SK-N-SH (cell line): Measurements from ENCODE around the gene MRC1.

Source experiments
- EP300 ChIP-seq, 2 experiments: IDR thresholded peaks; 2 replicates each; pipeline versions ENCODE4 v1.4.0 to v1.6.1; 2012; ENCODE audit warnings: borderline replicate concordance in 1 of 2, low read depth in 1 of 2, low read length in 1 of 2
- EZH2phosphoT487 ChIP-seq: fragments of 200-600 bp; sonication (generic); IDR thresholded peaks from 2 replicates; pipeline ENCODE4 v1.6.1; 2017; ENCODE audit warnings: low read depth, mixed run types, mild to moderate bottlenecking, antibody characterized with exemption, moderate library complexity, borderline replicate concordance
- FOSL2 ChIP-seq: IDR thresholded peaks from 2 replicates; pipeline ENCODE4 v1.4.0; 2012; ENCODE audit warnings: low read depth, mild to moderate bottlenecking, moderate library complexity, borderline replicate concordance
- GABPA ChIP-seq: IDR thresholded peaks from 2 replicates; pipeline ENCODE4 v1.4.0; 2012; ENCODE audit warnings: low read depth, mild to moderate bottlenecking
- GATA2 ChIP-seq: sonication (generic); formaldehyde crosslinking; IDR thresholded peaks from 2 replicates; pipeline ENCODE4 v1.5.0; 2020; ENCODE audit warnings: mild to moderate bottlenecking, missing genetic modification reagents
- MEF2A ChIP-seq: IDR thresholded peaks from 2 replicates; pipeline ENCODE4 v1.4.0; 2012; ENCODE audit warnings: low read depth, borderline replicate concordance
- POLR2AphosphoS5 ChIP-seq: IDR thresholded peaks from 2 replicates; pipeline ENCODE4 v1.6.1; 2012; ENCODE audit warnings: low read depth, low read length
- RFX5 ChIP-seq: IDR thresholded peaks from 2 replicates; pipeline ENCODE4 v1.6.1; 2012; ENCODE audit warnings: mild to moderate bottlenecking, improper control_type of control experiment, low read length
- USF1 ChIP-seq: IDR thresholded peaks from 2 replicates; pipeline ENCODE4 v1.4.0; 2012; ENCODE audit warnings: low read depth, borderline replicate concordance
- TF ChIP-seq, protein P1 (sequence below): fragments of 200-600 bp; sonication (generic); IDR thresholded peaks from 2 replicates; pipeline ENCODE4 v1.6.1; 2017; ENCODE audit warnings: antibody characterized with exemption, mild to moderate bottlenecking, moderate library complexity
- TF ChIP-seq, protein P2 (sequence below): IDR thresholded peaks from 2 replicates; pipeline ENCODE4; 2012

DNA sequence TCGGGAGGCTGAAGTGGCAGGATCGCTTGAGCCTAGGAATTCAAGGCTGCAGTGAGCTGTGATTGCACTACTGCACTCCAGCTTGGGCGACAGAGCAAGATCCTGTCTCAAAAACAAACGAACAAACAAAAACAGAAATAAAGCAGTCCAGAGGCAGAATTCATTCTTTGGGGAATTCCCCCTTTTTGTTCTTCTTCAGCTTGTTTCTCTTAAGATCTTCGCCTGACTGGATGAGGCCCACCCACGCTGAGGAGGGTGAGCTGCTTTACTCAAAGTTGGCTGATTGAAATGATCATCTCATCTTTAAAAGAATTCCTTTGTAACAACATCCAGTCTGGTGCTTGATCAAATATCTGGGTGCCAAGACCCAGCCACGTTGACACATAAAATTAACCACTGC lies 10.7 kb downstream of the MRC1 start:
- TF ChIP-seq, protein P1, sequence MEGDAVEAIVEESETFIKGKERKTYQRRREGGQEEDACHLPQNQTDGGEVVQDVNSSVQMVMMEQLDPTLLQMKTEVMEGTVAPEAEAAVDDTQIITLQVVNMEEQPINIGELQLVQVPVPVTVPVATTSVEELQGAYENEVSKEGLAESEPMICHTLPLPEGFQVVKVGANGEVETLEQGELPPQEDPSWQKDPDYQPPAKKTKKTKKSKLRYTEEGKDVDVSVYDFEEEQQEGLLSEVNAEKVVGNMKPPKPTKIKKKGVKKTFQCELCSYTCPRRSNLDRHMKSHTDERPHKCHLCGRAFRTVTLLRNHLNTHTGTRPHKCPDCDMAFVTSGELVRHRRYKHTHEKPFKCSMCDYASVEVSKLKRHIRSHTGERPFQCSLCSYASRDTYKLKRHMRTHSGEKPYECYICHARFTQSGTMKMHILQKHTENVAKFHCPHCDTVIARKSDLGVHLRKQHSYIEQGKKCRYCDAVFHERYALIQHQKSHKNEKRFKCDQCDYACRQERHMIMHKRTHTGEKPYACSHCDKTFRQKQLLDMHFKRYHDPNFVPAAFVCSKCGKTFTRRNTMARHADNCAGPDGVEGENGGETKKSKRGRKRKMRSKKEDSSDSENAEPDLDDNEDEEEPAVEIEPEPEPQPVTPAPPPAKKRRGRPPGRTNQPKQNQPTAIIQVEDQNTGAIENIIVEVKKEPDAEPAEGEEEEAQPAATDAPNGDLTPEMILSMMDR = no peak
- no peak for TF ChIP-seq MEF2A
- no peak for TF ChIP-seq FOSL2
- TF ChIP-seq EP300 (IDR thresholded peaks at IDR 0.05; ENCODE audit: borderline replicate concordance in 1 of 2, low read depth in 1 of 2, low read length in 1 of 2) = no peak
- no peak for TF ChIP-seq GABPA
- TF ChIP-seq USF1 = no peak
- TF ChIP-seq, protein P2, sequence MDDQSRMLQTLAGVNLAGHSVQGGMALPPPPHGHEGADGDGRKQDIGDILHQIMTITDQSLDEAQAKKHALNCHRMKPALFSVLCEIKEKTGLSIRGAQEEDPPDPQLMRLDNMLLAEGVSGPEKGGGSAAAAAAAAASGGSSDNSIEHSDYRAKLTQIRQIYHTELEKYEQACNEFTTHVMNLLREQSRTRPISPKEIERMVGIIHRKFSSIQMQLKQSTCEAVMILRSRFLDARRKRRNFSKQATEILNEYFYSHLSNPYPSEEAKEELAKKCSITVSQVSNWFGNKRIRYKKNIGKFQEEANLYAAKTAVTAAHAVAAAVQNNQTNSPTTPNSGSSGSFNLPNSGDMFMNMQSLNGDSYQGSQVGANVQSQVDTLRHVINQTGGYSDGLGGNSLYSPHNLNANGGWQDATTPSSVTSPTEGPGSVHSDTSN = no peak
- TF ChIP-seq EZH2phosphoT487 = no peak
- no peak for TF ChIP-seq POLR2AphosphoS5
- no peak for TF ChIP-seq GATA2 (CRISPR knock-in tag)
- no peak for TF ChIP-seq RFX5
